Stimulated activated CD8-positive, alpha-beta memory T cell treated with anti-CD3 and anti-CD28 coated beads, Interleukin-15, amount 100 ng/mL, for 24 hours (primary cell): ENCODE results near the gene MOB3B.
A peak's percentile ranks its signal among the peaks of the same experiment; 100 is the strongest.

Experiments used
- DNase-seq: peaks from one replicate; pipeline ENCODE4 v3.0.0-alpha.2; 2020; ENCODE audit warnings: low read depth

MOB3B gene

GRCh38 chr9:27541740-27542139 lies 12.1 kb upstream of the MOB3B start:
- no peak for DNase-seq

GRCh38 chr9:27540502-27540901 lies 10.9 kb upstream of the MOB3B start:
- DNase-seq = no peak

- DNase-seq = no peak
Observed at GRCh38 chr9:27539479-27540441, 10.1 kb upstream of the MOB3B start.

- DNase-seq = no peak
Observed at GRCh38 chr9:27538647-27539046, 9.0 kb upstream of the MOB3B start.

- DNase-seq = no peak
Observed at GRCh38 chr9:27537756-27538155, 8.1 kb upstream of the MOB3B start.

GRCh38 chr9:27537027-27537435 lies 7.4 kb upstream of the MOB3B start:
- DNase-seq = no peak

GRCh38 chr9:27536168-27536567 lies 6.6 kb upstream of the MOB3B start:
- no peak for DNase-seq

GRCh38 chr9:27535701-27536118 lies 6.1 kb upstream of the MOB3B start:
- no peak for DNase-seq

GRCh38 chr9:27534658-27535209 lies 5.1 kb upstream of the MOB3B start:
- no peak for DNase-seq

GRCh38 chr9:27534131-27534530 lies 4.5 kb upstream of the MOB3B start:
- no peak for DNase-seq

GRCh38 chr9:27533311-27533710 lies 3.7 kb upstream of the MOB3B start:
- DNase-seq = no peak

GRCh38 chr9:27532046-27532445 lies 2.4 kb upstream of the MOB3B start:
- no peak for DNase-seq

- no peak for DNase-seq
Observed at GRCh38 chr9:27530915-27531755, 1.5 kb upstream of the MOB3B start.

GRCh38 chr9:27528886-27529315 lies 713 bp downstream of the MOB3B start:
- peak; percentile 12 for DNase-seq

GRCh38 chr9:27528076-27528885 lies 1.3 kb downstream of the MOB3B start:
- peak; percentile 5 for DNase-seq

GRCh38 chr9:27527702-27528075 lies 1.9 kb downstream of the MOB3B start:
- no peak for DNase-seq

- no peak for DNase-seq
Observed at GRCh38 chr9:27524236-27524635, 5.4 kb downstream of the MOB3B start, which contains the start of gene IFNK. Gene IFNK, plus strand, starts transcription at chr9:27524290. Its CDS starts 47 bp downstream, at chr9:27524337.

- no peak for DNase-seq
Observed at GRCh38 chr9:27523141-27523540, 6.5 kb downstream of the MOB3B start.

- no peak for DNase-seq
Observed at GRCh38 chr9:27520986-27521385, 8.6 kb downstream of the MOB3B start.

- DNase-seq = no peak
Observed at GRCh38 chr9:27519466-27520465, 9.8 kb downstream of the MOB3B start.
